ENCODE results near the gene CDYL2.
"Not testable (repeated sequence)": the region's sequence is repeated elsewhere in the genome, so short reads cannot be mapped to it uniquely, and the experiment has no call there.

Gene CDYL2

DNA sequence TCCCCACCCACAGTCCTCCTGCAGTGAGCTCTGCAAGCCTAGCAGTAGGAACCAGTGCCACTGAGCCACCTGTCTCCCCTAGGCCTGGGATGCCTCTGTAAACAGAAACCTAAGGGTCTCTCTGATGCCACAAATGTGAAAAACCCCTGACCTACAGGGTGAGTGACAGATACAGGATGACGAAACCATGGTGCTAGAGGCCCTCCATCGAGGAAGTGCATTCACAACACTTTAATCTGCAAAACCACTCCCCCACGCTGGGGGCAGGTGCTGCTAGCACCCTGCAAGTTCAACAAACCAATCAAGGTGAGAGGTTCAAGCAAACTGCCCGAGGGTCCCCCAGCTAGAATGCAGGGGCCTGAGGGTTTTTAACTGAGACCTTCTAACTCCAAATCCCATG lies 59.5 kb downstream of the CDYL2 start:
- DNase-seq (ENCODE audit: low read depth in 2 of 2), result no peak

DNA sequence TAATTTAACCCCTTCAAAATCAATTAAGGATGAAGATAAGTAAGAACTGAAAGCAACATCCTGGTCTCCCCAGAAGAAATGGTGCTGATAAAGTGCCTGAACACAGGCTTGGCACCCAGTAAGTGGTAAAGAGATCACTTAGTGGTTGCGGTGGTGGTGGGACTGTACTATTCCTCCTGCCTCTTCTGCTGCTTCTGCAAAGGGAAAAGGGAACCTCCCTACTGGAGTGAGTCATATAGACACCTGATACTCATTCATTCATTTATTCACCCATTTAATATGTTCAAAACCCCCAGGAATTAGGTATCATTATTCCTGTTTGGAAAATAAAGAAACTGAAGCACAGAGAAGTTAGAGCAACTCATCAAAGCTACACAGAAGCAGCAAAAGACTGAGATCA lies 60.6 kb downstream of the CDYL2 start:
- DNase-seq (ENCODE audit: low read depth in 2 of 2), result no peak

DNA sequence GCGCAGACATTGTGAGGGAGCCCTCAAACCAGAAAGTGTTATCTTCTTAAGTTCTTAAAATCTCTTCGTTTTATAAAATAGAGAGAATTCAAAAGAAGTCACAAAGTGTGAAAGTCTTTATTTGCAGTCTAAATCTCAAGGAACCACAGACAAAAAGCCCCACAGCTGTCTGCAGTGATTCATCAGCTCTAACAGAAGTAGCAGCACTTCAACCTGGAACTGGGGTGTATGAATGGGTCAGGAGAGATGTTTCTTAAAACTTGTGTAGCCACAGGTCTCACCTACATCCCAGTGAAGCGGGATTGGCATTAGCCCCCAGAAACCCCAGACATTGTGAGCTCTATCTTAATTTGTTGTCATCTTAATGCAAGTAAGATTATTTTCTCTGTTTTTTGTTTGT lies 61.1 kb downstream of the CDYL2 start:
- no peak for DNase-seq (ENCODE audit: low read depth in 2 of 2)

DNA sequence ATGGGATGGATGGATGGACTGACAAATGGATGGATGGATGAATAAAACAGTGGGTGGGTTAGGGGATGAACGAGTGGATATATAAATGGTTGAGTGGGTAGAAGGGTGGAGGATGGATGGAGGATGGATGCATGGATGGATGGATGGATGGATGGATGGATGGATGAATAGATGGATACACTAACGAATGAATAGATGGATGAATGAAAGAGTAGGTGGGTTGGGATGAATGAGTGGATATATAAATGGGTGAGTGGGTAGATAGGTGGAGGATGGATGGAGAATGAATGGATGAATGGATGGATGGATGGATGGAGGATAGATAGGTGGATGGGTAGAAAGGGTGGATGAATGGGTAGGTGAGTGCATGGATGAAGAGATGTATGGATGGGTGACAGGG lies 62.1 kb downstream of the CDYL2 start:
- no peak for DNase-seq (ENCODE audit: low read depth in 2 of 2)

DNA sequence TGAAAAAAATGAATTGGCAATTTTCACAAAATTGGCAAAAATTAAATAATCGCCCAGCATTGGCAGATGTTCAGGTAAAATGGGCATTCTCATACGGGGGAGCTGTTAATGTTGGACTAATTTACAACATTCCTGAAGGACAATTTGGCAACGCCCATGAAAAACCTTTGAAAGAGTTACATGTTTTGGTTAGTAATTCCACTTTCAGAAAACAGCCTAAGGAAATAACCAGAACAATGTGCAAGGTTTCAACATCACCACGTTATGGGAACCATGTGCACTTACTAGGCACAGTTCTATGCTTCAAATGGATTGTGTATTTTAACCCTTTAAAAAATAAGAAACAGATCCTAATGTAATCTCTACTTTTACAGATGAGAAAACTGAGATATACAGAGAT lies 62.7 kb downstream of the CDYL2 start:
- no peak for DNase-seq (ENCODE audit: low read depth in 2 of 2)

DNA sequence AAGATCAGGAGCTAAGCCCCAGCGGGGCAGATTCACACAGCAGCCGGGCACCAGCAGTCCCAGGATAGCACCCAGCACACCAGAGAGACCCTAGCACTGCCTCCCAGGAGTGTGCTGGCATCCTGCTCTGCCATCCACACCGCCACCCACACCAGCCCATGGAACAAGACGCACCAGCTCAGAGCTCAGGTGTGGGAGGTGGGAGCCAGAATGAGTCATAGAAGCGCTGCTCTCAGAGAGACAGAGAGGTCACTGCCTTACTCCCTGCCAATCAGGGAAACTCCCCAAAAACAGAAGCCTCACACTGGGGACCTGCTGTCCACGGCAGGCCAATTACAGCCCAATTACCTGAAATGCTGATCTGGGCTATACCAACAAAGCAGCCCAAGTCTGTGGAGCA lies 64.9 kb downstream of the CDYL2 start:
- no peak for DNase-seq (ENCODE audit: low read depth in 2 of 2)

DNA sequence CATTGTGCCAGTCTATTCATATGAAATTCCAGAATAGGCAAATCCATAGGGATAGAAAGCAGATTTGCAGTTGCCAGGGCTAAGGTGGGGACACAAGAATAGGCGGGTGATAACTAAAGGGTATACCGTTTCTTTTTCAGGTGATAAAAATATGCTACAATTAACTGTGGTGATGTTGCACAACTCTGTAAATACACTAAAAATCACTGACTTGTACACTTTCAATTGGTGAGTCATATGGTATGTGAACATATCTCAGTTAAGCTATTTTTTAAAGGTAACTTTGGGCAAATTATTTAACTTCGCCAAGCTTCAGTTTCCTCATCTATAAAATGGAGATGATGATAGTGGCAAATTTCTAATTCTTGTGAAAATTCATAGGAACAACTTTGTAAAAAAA lies 65.9 kb downstream of the CDYL2 start:
- no peak for DNase-seq (ENCODE audit: low read depth in 2 of 2)

DNA sequence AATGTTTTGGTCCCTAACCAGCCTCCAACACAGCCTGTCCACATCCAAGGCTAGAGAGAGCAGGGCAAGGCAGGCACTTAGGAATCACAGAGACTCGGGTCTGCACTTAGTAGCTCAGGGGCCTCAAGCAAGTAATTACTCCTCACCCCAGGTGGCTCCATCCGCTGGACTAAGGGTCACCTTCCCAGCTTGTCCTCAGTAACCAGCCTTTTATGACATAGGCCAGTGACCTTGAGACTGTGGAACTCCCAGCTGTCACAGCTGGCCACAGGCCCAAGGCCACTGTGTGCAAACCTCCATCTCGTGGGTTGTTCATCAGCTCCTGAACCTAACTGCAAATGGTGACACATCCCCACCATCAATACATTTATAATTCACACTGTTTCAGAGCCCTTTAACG lies 68.6 kb downstream of the CDYL2 start:
- no peak for DNase-seq (ENCODE audit: low read depth in 2 of 2)

DNA sequence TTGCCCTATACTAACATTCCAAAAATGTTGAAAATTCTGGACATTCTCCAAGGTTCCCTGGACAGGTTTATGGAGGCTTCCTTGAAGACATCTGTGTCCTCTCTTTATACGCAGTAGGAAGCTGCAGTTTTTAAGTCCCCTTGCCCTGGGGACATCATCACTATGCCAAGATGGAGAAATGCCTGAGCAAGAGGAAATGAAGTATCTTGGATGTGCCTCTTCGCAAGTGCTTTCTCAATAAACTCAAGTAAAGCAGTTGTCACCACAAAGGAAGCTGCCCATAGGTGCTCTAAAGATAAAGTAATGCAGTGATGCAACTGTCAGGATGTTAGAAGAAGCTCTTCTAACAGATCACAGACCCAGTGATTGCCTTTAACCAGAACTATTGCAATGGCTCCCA lies 71.0 kb downstream of the CDYL2 start:
- DNase-seq (ENCODE audit: low read depth in 2 of 2), result no peak

DNA sequence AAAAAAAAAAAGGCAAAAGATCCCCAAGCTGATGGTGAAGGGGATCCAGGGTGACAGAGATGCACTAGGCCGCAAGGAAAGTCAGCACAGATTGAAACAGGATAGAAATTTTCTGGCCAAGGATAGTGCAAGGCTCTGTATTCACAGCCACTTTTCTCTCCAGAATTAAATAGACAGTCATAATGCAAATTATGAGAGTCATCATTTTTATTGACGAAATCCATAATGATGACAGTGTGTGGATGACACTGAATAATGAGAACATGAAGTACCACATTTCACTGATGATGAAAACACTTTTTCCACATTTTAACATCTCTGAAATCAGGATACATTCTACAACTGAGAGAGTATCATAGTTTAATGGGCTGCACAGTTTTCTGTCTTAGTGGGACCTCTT lies 72.5 kb downstream of the CDYL2 start:
- no peak for DNase-seq (ENCODE audit: low read depth in 2 of 2)

DNA sequence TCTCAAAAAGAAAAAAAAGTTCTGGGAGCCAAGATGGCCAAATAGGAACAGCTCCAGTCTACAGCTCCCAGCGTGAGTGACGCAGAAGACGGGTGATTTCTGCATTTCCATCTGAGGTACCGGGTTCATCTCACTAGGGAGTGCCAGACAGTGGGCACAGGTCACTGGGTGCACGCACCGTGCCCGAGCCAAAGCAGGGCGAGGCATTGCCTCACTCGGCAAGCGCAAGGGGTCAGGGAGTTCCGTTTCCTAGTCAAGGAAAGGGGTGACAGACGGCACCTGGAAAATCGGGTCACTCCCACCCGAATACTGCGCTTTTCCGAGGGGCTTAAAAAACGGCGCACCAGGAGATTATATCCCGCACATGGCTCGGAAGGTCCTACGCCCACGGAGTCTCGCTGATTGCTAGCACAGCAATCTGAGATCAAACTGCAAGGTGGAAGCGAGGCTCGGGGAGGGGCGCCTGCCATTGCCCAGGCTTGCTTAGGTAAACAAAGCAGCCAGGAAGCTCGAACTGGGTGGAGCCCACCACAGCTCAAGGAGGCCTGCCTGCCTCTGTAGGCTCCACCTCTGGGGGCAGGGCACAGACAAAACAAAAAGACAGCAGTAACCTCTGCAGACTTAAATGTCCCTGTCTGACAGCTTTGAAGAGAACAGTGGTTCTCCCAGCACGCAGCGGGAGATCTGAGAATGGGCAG lies 77.2 kb downstream of the CDYL2 start:
- DNase-seq (ENCODE audit: low read depth in 2 of 2), result not testable (repeated sequence)

DNA sequence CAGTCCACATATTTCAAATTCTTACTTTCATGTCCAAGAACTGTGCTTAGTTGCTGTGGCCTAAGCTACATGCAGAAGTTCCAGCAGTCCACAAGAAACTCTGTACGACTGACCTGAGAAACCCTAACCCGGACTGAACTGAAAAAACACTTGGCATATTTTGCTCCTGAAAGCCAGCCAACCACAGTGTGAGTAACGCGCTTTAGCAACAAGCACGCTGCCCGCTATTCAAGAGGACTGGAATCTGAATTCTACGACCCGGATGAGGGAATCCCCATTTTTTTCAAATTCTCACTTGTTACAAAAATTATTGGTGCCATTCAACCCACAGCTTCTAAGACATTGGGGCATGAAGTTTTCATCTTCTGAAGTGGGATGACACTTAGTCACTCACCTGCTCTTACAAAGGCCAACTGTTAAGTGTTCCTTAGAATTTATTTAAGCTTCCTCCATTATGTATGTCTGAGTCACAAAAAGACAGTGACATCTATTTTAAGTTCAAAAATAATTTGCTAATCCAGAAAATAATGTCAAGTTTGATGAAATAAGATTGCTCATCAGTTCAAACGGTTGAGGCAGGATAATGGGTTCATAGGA lies 78.7 kb downstream of the CDYL2 start:
- no peak for DNase-seq (ENCODE audit: low read depth in 2 of 2)

DNA sequence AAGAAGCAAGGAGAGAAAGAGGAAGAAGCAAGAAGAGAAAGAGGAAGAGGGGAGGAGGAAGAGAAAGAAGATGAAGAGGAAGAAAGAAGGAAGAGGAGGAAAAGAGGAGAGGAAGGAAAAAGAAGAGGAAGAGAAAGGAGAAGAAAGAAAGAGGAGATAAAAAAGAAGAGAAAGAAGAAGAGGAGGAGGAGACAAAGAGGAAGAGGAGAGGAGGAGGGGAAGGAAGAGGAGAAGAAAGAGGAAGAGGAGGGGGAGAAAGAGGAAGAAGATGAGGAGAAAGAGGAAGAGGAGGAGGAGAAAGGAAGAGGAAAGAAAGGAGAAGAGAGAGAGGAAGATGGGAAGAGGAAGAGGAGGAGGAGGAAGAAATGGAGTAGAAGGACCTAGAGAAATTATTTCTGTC lies 80.4 kb downstream of the CDYL2 start:
- DNase-seq (ENCODE audit: low read depth in 2 of 2), result no peak

DNA sequence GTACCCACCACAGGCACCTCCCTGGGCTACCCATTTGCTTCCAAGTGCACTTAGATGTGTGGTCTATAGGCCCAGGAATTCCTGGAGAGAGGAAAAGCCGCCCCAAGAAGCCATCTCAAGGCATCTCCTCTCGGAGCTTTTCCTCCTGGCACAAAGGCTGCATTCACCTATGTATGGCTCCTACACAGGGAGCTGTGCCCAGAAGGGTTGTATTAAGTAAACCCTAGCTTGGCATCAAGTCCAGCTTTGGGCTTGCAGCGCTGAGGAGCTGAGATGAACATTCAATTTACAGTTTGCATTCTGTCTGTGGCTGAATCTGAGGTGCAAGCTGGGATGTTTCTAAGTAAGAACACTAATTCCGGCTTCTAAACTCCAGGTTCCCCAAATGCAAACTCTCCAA lies 81.3 kb downstream of the CDYL2 start:
- no peak for DNase-seq (ENCODE audit: low read depth in 2 of 2)

DNA sequence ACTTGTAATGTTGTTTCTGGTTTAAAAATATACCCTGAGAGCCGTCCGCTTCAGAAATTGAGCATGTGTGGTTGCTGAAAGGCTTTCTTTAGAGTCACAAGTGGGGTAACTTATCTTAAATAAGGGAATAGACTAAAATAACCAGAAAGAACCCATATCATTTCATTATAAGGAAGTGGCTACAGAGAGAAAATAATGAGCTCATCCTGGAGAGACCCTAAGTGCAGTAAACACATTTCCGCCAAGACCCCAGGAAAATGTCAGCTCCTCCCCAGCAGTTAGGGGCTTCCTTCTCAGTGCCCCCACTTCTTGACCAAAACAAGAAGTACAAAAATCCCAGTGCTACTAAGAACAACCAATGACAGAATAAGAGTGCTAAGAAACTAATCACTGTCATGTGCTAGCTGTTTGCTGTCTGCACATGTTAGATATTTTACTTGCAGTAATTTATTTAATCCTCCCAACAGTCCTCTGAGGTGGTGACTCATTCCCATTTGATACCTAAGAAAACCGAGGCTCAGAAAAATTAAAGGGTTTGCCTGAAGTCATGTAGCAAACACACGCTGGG lies 83.5 kb downstream of the CDYL2 start:
- no peak for DNase-seq (ENCODE audit: low read depth in 2 of 2)

DNA sequence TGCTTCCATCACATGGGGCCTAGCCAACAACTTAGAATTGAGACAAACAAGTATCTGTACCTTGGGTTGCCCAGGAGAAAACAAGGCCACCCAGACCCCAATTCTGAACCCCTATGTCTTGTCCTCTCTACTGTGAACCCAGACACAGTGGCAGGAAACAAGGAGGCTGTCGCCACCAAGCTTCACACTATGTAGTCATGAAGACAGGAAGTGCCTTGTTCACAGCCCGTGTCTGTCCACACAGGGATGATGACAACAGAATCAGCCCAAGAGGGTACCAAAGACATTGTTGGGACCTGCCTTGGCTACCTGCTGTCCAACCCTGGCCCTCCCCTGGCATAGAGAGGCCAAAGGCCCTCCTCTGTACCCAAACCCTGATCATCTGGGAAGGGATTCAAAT lies 84.8 kb downstream of the CDYL2 start:
- peak in 1 of 2 donors; percentile 4 for DNase-seq (ENCODE audit: low read depth in 2 of 2)

DNA sequence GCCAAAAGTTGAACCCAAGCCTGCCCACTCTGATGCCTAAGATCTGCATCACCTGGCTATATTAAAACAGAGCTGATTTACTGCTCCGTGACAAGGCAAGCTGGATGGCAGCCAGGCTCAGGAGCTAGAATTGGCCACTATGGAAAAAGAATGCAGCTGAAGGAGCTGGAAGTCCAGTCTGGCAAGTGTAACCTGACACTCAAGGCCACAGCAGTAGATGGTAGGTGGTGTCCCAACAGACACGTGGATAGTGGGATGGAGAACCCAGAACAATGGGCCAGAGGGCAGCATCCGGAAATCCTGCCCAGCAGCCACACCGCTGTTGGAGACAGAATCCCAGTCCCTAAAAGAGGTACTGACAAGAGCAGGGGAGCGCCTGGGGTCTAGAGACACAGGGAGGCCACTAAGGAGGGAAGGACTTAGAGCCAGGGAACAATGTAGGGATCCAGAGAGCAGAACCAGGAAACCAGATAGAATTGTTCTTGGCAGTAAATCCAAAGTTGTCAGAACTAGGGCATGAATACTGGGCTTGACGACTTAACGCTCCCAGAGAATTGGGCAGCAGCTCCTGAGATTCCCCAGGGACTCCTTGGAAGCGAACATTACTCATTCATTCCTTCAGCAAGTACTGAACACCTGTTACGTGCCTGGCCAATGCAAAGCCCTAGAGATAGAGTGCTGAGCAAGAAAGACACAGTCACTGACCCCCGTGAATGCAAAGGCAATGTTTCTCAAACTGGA lies 85.7 kb downstream of the CDYL2 start:
- DNase-seq (ENCODE audit: low read depth in 2 of 2), result no peak

DNA sequence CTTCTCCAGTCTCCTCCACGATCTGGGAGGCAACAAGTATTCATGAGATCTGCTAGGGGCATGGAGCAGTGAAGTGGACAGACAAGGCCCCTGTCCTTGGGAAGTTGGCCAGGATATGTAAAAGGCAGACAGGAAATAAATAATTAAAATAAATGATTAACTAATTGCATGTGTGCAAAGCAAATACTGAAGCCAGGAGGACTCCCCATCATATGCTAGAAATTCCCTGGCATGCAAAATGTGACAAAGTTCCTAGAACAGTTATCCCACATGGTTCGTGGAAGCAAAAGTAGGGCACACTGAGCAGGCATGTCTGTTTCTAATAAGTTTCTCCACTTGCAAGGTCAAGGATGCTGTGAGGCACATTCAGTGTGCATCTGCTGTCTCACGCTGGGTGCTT lies 86.8 kb downstream of the CDYL2 start:
- DNase-seq (ENCODE audit: low read depth in 2 of 2), result no peak

DNA sequence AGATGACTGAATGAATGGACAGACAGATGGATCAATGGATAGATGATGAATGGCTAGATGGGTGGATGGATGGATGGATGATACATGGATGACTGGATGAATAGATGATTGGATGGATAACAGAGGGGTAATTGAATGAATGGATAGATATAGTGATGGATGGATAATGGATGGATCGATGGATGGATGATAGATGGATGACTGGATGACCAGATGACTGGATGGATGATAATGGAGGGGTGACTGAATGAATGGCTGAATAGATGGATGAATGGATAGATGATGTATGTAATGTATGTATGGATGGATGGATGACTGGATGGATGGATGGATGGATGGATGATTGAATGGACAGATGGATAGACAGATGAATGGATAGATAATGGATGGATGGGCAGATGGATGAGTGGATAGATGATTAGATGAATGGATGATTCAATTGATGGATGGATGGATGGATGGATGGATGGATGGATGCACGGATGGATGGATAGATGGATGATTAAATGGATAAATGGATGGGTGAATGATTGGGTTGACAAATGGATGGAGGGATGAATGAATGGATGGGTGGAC lies 87.7 kb downstream of the CDYL2 start:
- no peak for DNase-seq (ENCODE audit: low read depth in 2 of 2)

DNA sequence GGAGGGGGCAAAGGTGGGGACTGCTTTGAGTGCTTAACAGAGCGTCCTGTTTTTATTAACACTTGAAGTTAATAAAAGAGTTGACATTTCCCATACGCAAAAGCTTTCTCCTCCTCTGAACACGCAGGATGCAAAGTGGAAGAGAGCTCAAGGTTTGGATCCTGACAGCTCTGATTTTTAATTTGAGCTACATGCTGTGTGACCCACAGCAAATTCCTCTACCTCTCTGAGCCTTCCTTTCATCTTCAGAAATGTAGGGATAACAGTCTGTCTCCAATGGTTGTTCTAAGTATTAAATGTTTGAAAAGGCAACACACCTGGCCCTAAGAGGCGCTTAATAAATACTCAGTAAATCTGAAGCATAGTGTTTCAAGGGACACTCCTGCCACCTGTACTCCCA lies 93.0 kb downstream of the CDYL2 start:
- DNase-seq (ENCODE audit: low read depth in 2 of 2), result no peak

DNA sequence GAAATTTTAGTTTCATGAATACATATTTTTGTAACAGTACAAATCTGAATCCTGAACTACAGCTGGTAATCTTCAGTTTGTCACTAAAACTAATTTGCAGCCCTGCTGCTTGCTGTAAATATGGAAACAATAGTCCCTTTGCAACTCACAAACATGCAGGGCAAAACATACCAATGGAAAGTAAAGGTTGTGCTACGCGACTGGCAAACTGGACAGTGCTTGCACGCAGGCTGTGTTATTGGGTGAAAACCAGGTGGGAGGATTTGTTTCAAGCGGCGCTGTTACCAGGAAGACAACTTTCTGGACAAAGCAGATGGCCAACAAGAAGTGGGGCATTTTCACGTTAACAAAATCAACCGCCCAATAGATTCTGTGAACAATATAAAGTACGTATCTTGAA lies 93.5 kb downstream of the CDYL2 start:
- DNase-seq (ENCODE audit: low read depth in 2 of 2), result no peak

DNA sequence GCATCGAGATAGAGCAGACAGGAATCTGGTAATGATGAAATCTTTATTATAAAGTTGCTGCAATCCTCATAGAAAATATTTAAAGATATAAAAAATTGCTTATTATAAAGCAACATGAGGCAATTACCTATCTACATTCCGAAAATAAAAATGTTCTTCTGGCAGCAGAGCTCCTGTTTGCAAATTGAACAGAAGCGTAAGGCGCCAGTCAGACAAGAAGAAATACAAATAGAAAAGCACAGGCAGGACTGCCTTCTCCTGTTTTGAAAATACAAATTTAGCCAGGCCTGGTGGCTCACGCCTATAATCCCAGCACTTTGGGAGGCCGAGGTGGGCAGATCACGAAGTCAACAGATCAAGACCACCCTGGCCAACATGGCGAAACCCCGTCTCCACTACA lies 95.6 kb downstream of the CDYL2 start:
- no peak for DNase-seq (ENCODE audit: low read depth in 2 of 2)

DNA sequence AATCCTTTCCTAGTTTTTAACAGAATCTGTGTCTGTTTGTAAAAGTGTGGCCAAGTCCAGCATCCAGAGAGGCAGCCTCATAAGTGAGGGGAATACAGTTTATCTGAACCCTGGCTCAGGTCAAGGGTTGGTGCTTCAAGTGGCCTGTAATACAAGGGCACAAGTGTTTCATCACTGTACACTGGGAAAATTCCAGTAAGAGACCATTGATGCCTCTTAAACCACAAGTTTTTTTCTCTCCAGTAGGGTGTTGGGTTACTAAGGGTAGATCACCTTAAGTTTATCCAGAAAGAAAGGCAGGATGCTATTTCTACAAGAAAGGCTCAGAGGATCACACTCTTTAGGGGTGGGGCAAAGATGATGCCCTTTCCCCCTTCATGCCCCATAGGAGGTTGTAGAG lies 96.7 kb downstream of the CDYL2 start:
- DNase-seq (ENCODE audit: low read depth in 2 of 2), result no peak
